Measurements from ENCODE around the gene EXOG.

GRCh38 chr3:38491215-38491614 is 4.9 kb upstream of the EXOG start:
- TF ChIP-seq CTCF (IDR thresholded peaks at IDR 0.05) (no peak), POLR2A (IDR thresholded peaks at IDR 0.05) (no peak)
